A549 (cell line): ENCODE data around the gene GPR18. TPM values are rescaled to one million over a fixed set of nuclear protein-coding genes. Genes with fewer than 3 reads are reported as not detected.

ENCODE experiments used
- ATAC-seq, 2 experiments: fragments of 200-7000 bp in 1 of 2; fragments of >200 bp in 1 of 2; cut with Nextera tagmentation in 1 of 2; cut with Tn5 transposase in 1 of 2; 3 replicates each; pipeline versions ENCODE4 v1.8.0 to v1.9.1; 2018 to 2020; ENCODE audit warnings: mild to moderate bottlenecking in 1 of 2, moderate library complexity in 1 of 2
- CTCF ChIA-PET: fragments of 300-600 bp; sonication (Branson Sonifier 250); formaldehyde crosslinking; extraction: SDS; loops from one replicate; lab custom pipeline; 2021; ENCODE audit warnings: antibody characterized with exemption, inconsistent platforms; lab: Yijun Ruan, JAX
- POLR2A ChIA-PET: fragments of 350-600 bp; formaldehyde crosslinking; extraction: SDS; loops from one replicate; lab custom pipeline; 2021; ENCODE audit warnings: antibody characterized with exemption, inconsistent platforms; lab: Yijun Ruan, JAX
- DNase-seq, 2 experiments: peaks; one replicate each; pipeline versions ENCODE4 v3.0.0 to v3.0.0-alpha.2; 2011 to 2016; ENCODE audit warnings: low read depth in 1 of 2, low spot score in 1 of 2
- FAIRE-seq: peaks from 2 replicates; lab custom pipeline; 2011; peaks lifted over from hg19 to GRCh38; lab: Jason Lieb, UNC
- H3K27ac ChIP-seq, 2 experiments: fragments of >200 bp; sonication (Bioruptor Twin); formaldehyde crosslinking; 3 replicates each; pipeline ENCODE4 v1.5.1; 2016 to 2017
- H3K4me1 ChIP-seq: fragments of >200 bp; sonication (Bioruptor Twin); formaldehyde crosslinking; 3 replicates; pipeline ENCODE4 v1.6.1; 2016
- H3K4me2 ChIP-seq: fragments of >200 bp; sonication (Bioruptor Twin); formaldehyde crosslinking; 3 replicates; pipeline ENCODE4 v1.6.1; 2016
- H3K4me3 ChIP-seq: fragments of >200 bp; sonication (Bioruptor Twin); formaldehyde crosslinking; 3 replicates; pipeline ENCODE4 v1.5.1; 2016
- H3K9me3 ChIP-seq: fragments of >200 bp; sonication (Bioruptor Twin); formaldehyde crosslinking; 3 replicates; pipeline ENCODE4 v1.6.1; 2016
- CBX2 ChIP-seq: fragments of 200-600 bp; sonication (generic); IDR thresholded peaks from 2 replicates; pipeline ENCODE4 v1.6.1; 2016; ENCODE audit warnings: low read depth, mild to moderate bottlenecking, borderline replicate concordance
- CTCF ChIP-seq: fragments of >200 bp; sonication (Bioruptor Twin); formaldehyde crosslinking; IDR thresholded peaks from 3 replicates; pipeline ENCODE4 v1.5.1; 2016
- ESRRA ChIP-seq: fragments of 150-350 bp; IDR thresholded peaks from 2 replicates; pipeline ENCODE4 v1.6.1; 2014; ENCODE audit warnings: mild to moderate bottlenecking, low read length, borderline replicate concordance
- FOSB ChIP-seq: fragments of 250-450 bp; sonication (Bioruptor Pico); IDR thresholded peaks from 2 replicates; pipeline ENCODE4 v1.5.0; 2020; ENCODE audit warnings: mild to moderate bottlenecking, moderate library complexity
- FOSL2 ChIP-seq, 2 experiments: fragments of 450-650 bp in 1 of 2; fragments of >200 bp in 1 of 2; sonication (Bioruptor Twin) in 1 of 2; formaldehyde crosslinking; IDR thresholded peaks; 2 replicates each; pipeline versions ENCODE4 v1.5.0 to v1.6.1; 2016 to 2020; ENCODE audit warnings: mild to moderate bottlenecking in 1 of 2, moderate library complexity in 1 of 2
- GATA3 ChIP-seq: IDR thresholded peaks from 2 replicates; pipeline ENCODE4 v1.6.1; 2012; ENCODE audit warnings: borderline replicate concordance
- HOXB13 ChIP-seq: fragments of 250-450 bp; sonication (Bioruptor Pico); IDR thresholded peaks from 2 replicates; pipeline ENCODE4 v1.5.0; 2020; ENCODE audit warnings: low read depth, mild to moderate bottlenecking, moderate library complexity
- JUNB ChIP-seq: fragments of >200 bp; sonication (Bioruptor Twin); formaldehyde crosslinking; IDR thresholded peaks from 2 replicates; pipeline ENCODE4 v1.6.1; 2016
- MAFK ChIP-seq: fragments of 450-650 bp; IDR thresholded peaks from 2 replicates; pipeline ENCODE4 v1.6.1; 2014; ENCODE audit not compliant: partially characterized antibody
- MYC ChIP-seq: IDR thresholded peaks from 2 replicates; pipeline ENCODE4 v1.6.1; 2012; ENCODE audit warnings: mild to moderate bottlenecking, inconsistent platforms, low read length, improper control_type of control experiment, borderline replicate concordance
- NFE2L2 ChIP-seq: fragments of 150-350 bp; conservative IDR thresholded peaks from 2 replicates; pipeline ENCODE4 v1.6.1; 2014; ENCODE audit warnings: low read length
- PBX3 ChIP-seq: IDR thresholded peaks from 2 replicates; pipeline ENCODE4 v1.6.1; 2012
- PHF8 ChIP-seq: fragments of 200-600 bp; sonication (generic); IDR thresholded peaks from 2 replicates; pipeline ENCODE4 v1.6.1; 2016; ENCODE audit warnings: low read depth, mild to moderate bottlenecking, antibody characterized with exemption, moderate library complexity, borderline replicate concordance
- RAD21 ChIP-seq, 2 experiments: fragments of >200 bp in 1 of 2; sonication (Bioruptor Twin) in 1 of 2; formaldehyde crosslinking in 1 of 2; IDR thresholded peaks in 1 of 2; conservative IDR thresholded peaks in 1 of 2; 2 replicates in 1 of 2; 3 replicates in 1 of 2; pipeline ENCODE4 v1.6.1; 2012 to 2018; ENCODE audit warnings: inconsistent platforms in 1 of 2
- REST ChIP-seq: fragments of 200-600 bp; sonication (generic); IDR thresholded peaks from 2 replicates; pipeline ENCODE4 v1.6.1; 2016; ENCODE audit warnings: antibody characterized with exemption, mild to moderate bottlenecking, moderate library complexity
- SMC3 ChIP-seq: fragments of >200 bp; sonication (Bioruptor Twin); formaldehyde crosslinking; IDR thresholded peaks from 3 replicates; pipeline ENCODE4 v1.6.1; 2018; ENCODE audit warnings: inconsistent platforms
- TP53 ChIP-seq: fragments of 250-450 bp; sonication (Bioruptor Pico); IDR thresholded peaks from 2 replicates; pipeline ENCODE4 v1.5.0; 2021; ENCODE audit warnings: mild to moderate bottlenecking, moderate library complexity
- ZNF302 ChIP-seq: fragments of 250-450 bp; sonication (Bioruptor Pico); IDR thresholded peaks from 2 replicates; pipeline ENCODE4 v1.9.0; 2021; ENCODE audit warnings: inconsistent platforms, mild to moderate bottlenecking, moderate library complexity
- WGBS: methylation state at CpG from one replicate; pipeline ENCODE4 v1.1.6; 2017; ENCODE audit errors: missing lambda C conversion rate; 5-methylcytosine and 5-hydroxymethylcytosine counted together
- polyA plus RNA-seq, 4 experiments: library from polyadenylated mRNA; depleted of rRNA in 3 of 4; stranded (reverse); fragments of >200 nt; fragmentation: RNase III in 1 of 4; extraction: RNeasy Plus Mini Kit Qiagen cat#74134 plus additional on column Dnase treatment in 1 of 4; gene quantifications; 2 replicates in 3 of 4; 3 replicates in 1 of 4; pipeline ENCODE4 v1.2.3, GENCODE V29; 2011 to 2017

The GPR18 gene
- polyA plus RNA-seq, 2 of the 4 experiments (the other 2 are of a cell fraction): not detected

GRCh38 chr13:99266827-99267226 lies 8.6 kb upstream of the GPR18 start:
- WGBS: 85% methylated on average over 6 of the region's 6 CpGs
- H3K4me2 ChIP-seq: no peak overlapping the region
- no peak overlapping the region for H3K27ac ChIP-seq
- no peak for TF ChIP-seq FOSB (CRISPR knock-in tag)
- no peak for TF ChIP-seq GATA3
- ATAC-seq: no peak
- no peak for DNase-seq
- no peak overlapping the region for H3K4me3 ChIP-seq
- no peaks in the 10 kb centered on the region for H3K9me3 ChIP-seq
- ChIA-PET POLR2A (no interaction called here), CTCF (interaction anchor here (0.6 to 5.6 kb wide), 11 partner anchors 8 to 170 kb away, joined by 3 to 106 read pairs (median 5); partner anchors contain the start of gene UBAC2)
- no peak for FAIRE-seq
- H3K4me1 ChIP-seq: no peaks in the 10 kb centered on the region

- ChIA-PET CTCF (interaction anchor here (0.6 to 5.6 kb wide), 24 partner anchors 9 to 436 kb away, joined by 3 to 106 read pairs (median 4); partner anchors contain the start of gene UBAC2), POLR2A (interaction anchor here (1.1 kb wide), 1 partner anchor 66 kb away, joined by 5 read pairs; the partner anchor contains the start of gene UBAC2)
- no peak overlapping the region for H3K4me3 ChIP-seq
- ATAC-seq: peak; percentile 76 to 82; a peak in 3 of 6 replicates
- no peaks in the 10 kb centered on the region for H3K9me3 ChIP-seq
- H3K4me2 ChIP-seq: no peak overlapping the region
- no peak overlapping the region for H3K27ac ChIP-seq
- WGBS: 28% methylated on average over 3 of the region's 3 CpGs
- H3K4me1 ChIP-seq: no peaks in the 10 kb centered on the region
- FAIRE-seq: no peak
- TF ChIP-seq SMC3: peak; percentile 47
- peak; percentile 62 to 70 for TF ChIP-seq RAD21 (conservative IDR thresholded peaks at IDR 0.05 in 1 of 2, IDR thresholded peaks at IDR 0.05 in 1 of 2)
- no peak for TF ChIP-seq MAFK
- no peak for TF ChIP-seq FOSL2 (IDR thresholded peaks at IDR 0.05)
- no peak for TF ChIP-seq FOSL2 (CRISPR knock-in tag; IDR thresholded peaks at IDR 0.05)
- TF ChIP-seq JUNB: no peak
- TF ChIP-seq CTCF: peak; percentile 60
- no peak for TF ChIP-seq PBX3
- no peak for TF ChIP-seq TP53 (CRISPR knock-in tag)
- no peak for TF ChIP-seq HOXB13 (CRISPR knock-in tag)
- TF ChIP-seq CBX2: no peak
- no peak for TF ChIP-seq ZNF302 (CRISPR knock-in tag)
- no peak for TF ChIP-seq MYC
- peak; percentile 18 to 39 for DNase-seq
These were observed 7.7 kb upstream of the GPR18 start for GRCh38 chr13:99265821-99266426.

GRCh38 chr13:99265162-99265800 lies 7.1 kb upstream of the GPR18 start:
- Histone ChIP-seq H3K9me3 (no peaks in the 10 kb centered on the region), H3K4me1 (no peaks in the 10 kb centered on the region), H3K27ac (no peak overlapping the region), H3K4me2 (no peak overlapping the region), H3K4me3 (no peak overlapping the region)
- WGBS: 74% methylated on average over 8 of the region's 8 CpGs
- ChIA-PET CTCF (interaction anchor here (0.9 to 5.6 kb wide), 15 partner anchors 9 to 435 kb away, joined by 3 to 106 read pairs (median 6); partner anchors contain the start of gene UBAC2), POLR2A (interaction anchor here (1.1 kb wide), 1 partner anchor 65 kb away, joined by 5 read pairs; the partner anchor contains the start of gene UBAC2)
- ATAC-seq (no peak), FAIRE-seq (no peak), DNase-seq (no peak)
- TF ChIP-seq PHF8 (no peak), ESRRA (no peak), MAFK (no peak), REST (no peak), NFE2L2 (no peak), FOSL2 (IDR thresholded peaks at IDR 0.05) (no peak), FOSL2 (CRISPR knock-in tag; IDR thresholded peaks at IDR 0.05) (no peak)
